Posterior cingulate gyrus (tissue), 11 donors: ENCODE results near the gene MED13.
"Not testable (repeated sequence)": the region's sequence is repeated elsewhere in the genome, so short reads cannot be mapped to it uniquely, and the experiment has no call there.

ENCODE experiments used
- DNase-seq, 10 donors: peaks; one replicate each; pipeline versions ENCODE4 v3.0.0 to v3.0.0-alpha.2; 2020 to 2021; ENCODE audit warnings: mixed read lengths in 3 of 10
- intact Hi-C: fragments of 100-400 bp; cut with DNase I; formaldehyde crosslinking; loops from one replicate; pipeline ENCODE4 v1.15.1; 2023

MED13 gene

GRCh38 chr17:61928101-61928436 lies 137.0 kb downstream of the MED13 start:
- intact Hi-C loops = loop anchor here (10.0 kb wide), 1 partner anchor 63 kb away; the partner anchor contains the start of gene BRIP1
- no peak for DNase-seq

GRCh38 chr17:61927208-61928100 lies 137.6 kb downstream of the MED13 start, which contains the start of gene INTS2:
INTS2 (minus strand) TSS chr17:61927982; CDS start chr17:61926644, 1,338 bp downstream.
- DNase-seq = peak; percentile 92 to 99 (median 96)
- intact Hi-C loops = loop anchor here (1.0 to 10.0 kb wide), 2 partner anchors 63 to 139 kb away; partner anchors contain the start of gene BRIP1

- intact Hi-C loops = loop anchor here (1.0 to 10.0 kb wide), 2 partner anchors 62 to 139 kb away; partner anchors contain the start of gene BRIP1
- DNase-seq = no peak
These were observed 138.3 kb downstream of the MED13 start for GRCh38 chr17:61926826-61927207.

- intact Hi-C loops, DNase-seq: not testable (repeated sequence)
These were observed 149.9 kb downstream of the MED13 start for GRCh38 chr17:61915162-61915561.

- intact Hi-C loops = no loop called here
- no peak for DNase-seq
These were observed 156.6 kb downstream of the MED13 start for GRCh38 chr17:61908292-61909037.

- no peak for DNase-seq
- intact Hi-C loops = no loop called here
These were observed 157.7 kb downstream of the MED13 start for GRCh38 chr17:61907361-61907760.

GRCh38 chr17:61904094-61904710 lies 160.9 kb downstream of the MED13 start:
- intact Hi-C loops = no loop called here
- no peak for DNase-seq

GRCh38 chr17:61903251-61903650 lies 161.8 kb downstream of the MED13 start:
- intact Hi-C loops = no loop called here
- DNase-seq = no peak

- intact Hi-C loops = no loop called here
- DNase-seq = no peak
These were observed 167.4 kb downstream of the MED13 start for GRCh38 chr17:61897548-61898180.

GRCh38 chr17:61895391-61895790 lies 169.7 kb downstream of the MED13 start:
- DNase-seq = no peak
- intact Hi-C loops = no loop called here

- intact Hi-C loops, DNase-seq: not testable (repeated sequence)
These were observed 170.8 kb downstream of the MED13 start for GRCh38 chr17:61894310-61894709.
